HepG2 (cell line): ENCODE results near the gene TTLL10. TPM values are rescaled to one million over a fixed set of nuclear protein-coding genes. Genes with fewer than 3 reads are reported as not detected.

ENCODE experiments used
- ARHGAP35 ChIP-seq: sonication (generic); formaldehyde crosslinking; IDR thresholded peaks from 2 replicates; pipeline ENCODE4 v1.9.0; 2022; ENCODE audit warnings: mild to moderate bottlenecking, inconsistent platforms, moderate library complexity, missing genetic modification reagents, borderline replicate concordance
- ARID4A ChIP-seq: sonication (generic); formaldehyde crosslinking; IDR thresholded peaks from 2 replicates; pipeline ENCODE4 v1.5.0; 2020; ENCODE audit warnings: mild to moderate bottlenecking, missing genetic modification reagents, borderline replicate concordance
- GATAD2A ChIP-seq: IDR thresholded peaks from 2 replicates; pipeline ENCODE4 v1.6.1; 2016
- HIVEP1 ChIP-seq: sonication (generic); formaldehyde crosslinking; IDR thresholded peaks from 2 replicates; pipeline ENCODE4 v1.4.0; 2020; ENCODE audit warnings: mild to moderate bottlenecking, missing genetic modification reagents
- HMG20A ChIP-seq: IDR thresholded peaks from 2 replicates; pipeline ENCODE4 v1.6.1; 2016; ENCODE audit warnings: borderline replicate concordance
- MXD4 ChIP-seq: IDR thresholded peaks from 2 replicates; pipeline ENCODE4 v1.6.1; 2016; ENCODE audit warnings: mild to moderate bottlenecking, missing biosample characterization, missing genetic modification reagents
- SKI ChIP-seq: fragments of 450-650 bp; IDR thresholded peaks from one replicate; pipeline ENCODE4 v1.6.1; 2018; ENCODE audit warnings: mild to moderate bottlenecking; ENCODE audit not compliant: partially characterized antibody
- ZFX ChIP-seq: sonication (generic); formaldehyde crosslinking; IDR thresholded peaks from 2 replicates; pipeline ENCODE4 v1.4.0; 2020; ENCODE audit warnings: mild to moderate bottlenecking, low read depth, missing genetic modification reagents, moderate library complexity
- ZMYM3 ChIP-seq: sonication (generic); formaldehyde crosslinking; IDR thresholded peaks from 2 replicates; pipeline ENCODE4 v1.5.1; 2020; ENCODE audit warnings: mild to moderate bottlenecking, missing genetic modification reagents
- ZNF205 ChIP-seq: IDR thresholded peaks from 2 replicates; pipeline ENCODE4 v1.6.1; 2018; ENCODE audit warnings: missing biosample characterization, missing genetic modification reagents
- ZSCAN21 ChIP-seq: sonication (generic); formaldehyde crosslinking; IDR thresholded peaks from 2 replicates; pipeline ENCODE4 v1.8.0; 2022; ENCODE audit warnings: mild to moderate bottlenecking, missing genetic modification reagents, moderate library complexity, borderline replicate concordance
- polyA plus RNA-seq, 8 experiments: library from polyadenylated mRNA; depleted of rRNA in 3 of 8; stranded (reverse) in 7 of 8; unstranded in 1 of 8; fragments of >200 nt; fragmentation: Illumina TruSeq in 4 of 8; extraction: Trizol in 4 of 8; gene quantifications; 2 replicates each; pipeline versions ENCODE4 v1.2.1 to v1.2.3, GENCODE V29; 2011 to 2016; ENCODE audit warnings: low read depth in 4 of 8, missing spikeins in 1 of 8, mixed read lengths in 1 of 8; ENCODE audit not compliant: insufficient read depth in 1 of 8
- total RNA-seq, 5 experiments: library from RNA; depleted of rRNA; stranded (reverse); fragments of >200 nt; fragmentation: Illumina TruSeq; extraction: Trizol; gene quantifications; 2 replicates each; pipeline ENCODE4 v1.2.3, GENCODE V29; 2016; ENCODE audit warnings: low read depth in 1 of 5
- TF ChIP-seq, protein P1 (sequence below): sonication (generic); formaldehyde crosslinking; conservative IDR thresholded peaks from 2 replicates; pipeline ENCODE4 v1.8.1; 2023; ENCODE audit warnings: missing genetic modification reagents
- TF ChIP-seq, protein P2 (sequence below): sonication (generic); formaldehyde crosslinking; IDR thresholded peaks from 2 replicates; pipeline ENCODE4 v1.5.0; 2020; ENCODE audit warnings: mild to moderate bottlenecking, missing genetic modification reagents
- TF ChIP-seq, protein P3 (sequence below): sonication (generic); formaldehyde crosslinking; IDR thresholded peaks from 2 replicates; pipeline ENCODE4 v1.4.0; 2020; ENCODE audit warnings: missing genetic modification reagents, borderline replicate concordance
- TF ChIP-seq, protein P4 (sequence below): IDR thresholded peaks from 2 replicates; pipeline ENCODE4 v1.6.1; 2018; ENCODE audit warnings: missing genetic modification reagents

Gene TTLL10
- total and polyA plus RNA-seq, 2 of the 13 experiments (the other 11 are each of a cell fraction or from before 2014, with no cell fraction given) = not detected

- TF ChIP-seq, protein P1, sequence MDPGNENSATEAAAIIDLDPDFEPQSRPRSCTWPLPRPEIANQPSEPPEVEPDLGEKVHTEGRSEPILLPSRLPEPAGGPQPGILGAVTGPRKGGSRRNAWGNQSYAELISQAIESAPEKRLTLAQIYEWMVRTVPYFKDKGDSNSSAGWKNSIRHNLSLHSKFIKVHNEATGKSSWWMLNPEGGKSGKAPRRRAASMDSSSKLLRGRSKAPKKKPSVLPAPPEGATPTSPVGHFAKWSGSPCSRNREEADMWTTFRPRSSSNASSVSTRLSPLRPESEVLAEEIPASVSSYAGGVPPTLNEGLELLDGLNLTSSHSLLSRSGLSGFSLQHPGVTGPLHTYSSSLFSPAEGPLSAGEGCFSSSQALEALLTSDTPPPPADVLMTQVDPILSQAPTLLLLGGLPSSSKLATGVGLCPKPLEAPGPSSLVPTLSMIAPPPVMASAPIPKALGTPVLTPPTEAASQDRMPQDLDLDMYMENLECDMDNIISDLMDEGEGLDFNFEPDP (CRISPR knock-in tag) = 0 out of 2 replicates have a peak, but pooled peaks have one; percentile 71
- TF ChIP-seq, protein P2, sequence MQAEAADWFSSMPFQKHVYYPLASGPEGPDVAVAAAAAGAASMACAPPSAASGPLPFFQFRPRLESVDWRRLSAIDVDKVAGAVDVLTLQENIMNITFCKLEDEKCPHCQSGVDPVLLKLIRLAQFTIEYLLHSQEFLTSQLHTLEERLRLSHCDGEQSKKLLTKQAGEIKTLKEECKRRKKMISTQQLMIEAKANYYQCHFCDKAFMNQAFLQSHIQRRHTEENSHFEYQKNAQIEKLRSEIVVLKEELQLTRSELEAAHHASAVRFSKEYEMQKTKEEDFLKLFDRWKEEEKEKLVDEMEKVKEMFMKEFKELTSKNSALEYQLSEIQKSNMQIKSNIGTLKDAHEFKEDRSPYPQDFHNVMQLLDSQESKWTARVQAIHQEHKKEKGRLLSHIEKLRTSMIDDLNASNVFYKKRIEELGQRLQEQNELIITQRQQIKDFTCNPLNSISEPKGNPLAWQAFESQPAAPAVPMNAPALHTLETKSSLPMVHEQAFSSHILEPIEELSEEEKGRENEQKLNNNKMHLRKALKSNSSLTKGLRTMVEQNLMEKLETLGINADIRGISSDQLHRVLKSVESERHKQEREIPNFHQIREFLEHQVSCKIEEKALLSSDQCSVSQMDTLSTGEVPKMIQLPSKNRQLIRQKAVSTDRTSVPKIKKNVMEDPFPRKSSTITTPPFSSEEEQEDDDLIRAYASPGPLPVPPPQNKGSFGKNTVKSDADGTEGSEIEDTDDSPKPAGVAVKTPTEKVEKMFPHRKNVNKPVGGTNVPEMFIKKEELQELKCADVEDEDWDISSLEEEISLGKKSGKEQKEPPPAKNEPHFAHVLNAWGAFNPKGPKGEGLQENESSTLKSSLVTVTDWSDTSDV (CRISPR knock-in tag) = 0 out of 2 replicates have a peak, but pooled peaks have one; percentile 65
- peak; percentile 89 for TF ChIP-seq GATAD2A (CRISPR knock-in tag)
- TF ChIP-seq ZSCAN21 = peak; percentile 88
- peak; percentile 96 for TF ChIP-seq HIVEP1 (CRISPR knock-in tag)
- TF ChIP-seq HMG20A (CRISPR knock-in tag) = peak; percentile 76; the same call in 1 of the 2 replicates
- peak; percentile 71; the same call in 1 of the 2 replicates for TF ChIP-seq ARID4A (CRISPR knock-in tag)
- peak; percentile 83 for TF ChIP-seq ZFX (CRISPR knock-in tag)
- TF ChIP-seq, protein P3, sequence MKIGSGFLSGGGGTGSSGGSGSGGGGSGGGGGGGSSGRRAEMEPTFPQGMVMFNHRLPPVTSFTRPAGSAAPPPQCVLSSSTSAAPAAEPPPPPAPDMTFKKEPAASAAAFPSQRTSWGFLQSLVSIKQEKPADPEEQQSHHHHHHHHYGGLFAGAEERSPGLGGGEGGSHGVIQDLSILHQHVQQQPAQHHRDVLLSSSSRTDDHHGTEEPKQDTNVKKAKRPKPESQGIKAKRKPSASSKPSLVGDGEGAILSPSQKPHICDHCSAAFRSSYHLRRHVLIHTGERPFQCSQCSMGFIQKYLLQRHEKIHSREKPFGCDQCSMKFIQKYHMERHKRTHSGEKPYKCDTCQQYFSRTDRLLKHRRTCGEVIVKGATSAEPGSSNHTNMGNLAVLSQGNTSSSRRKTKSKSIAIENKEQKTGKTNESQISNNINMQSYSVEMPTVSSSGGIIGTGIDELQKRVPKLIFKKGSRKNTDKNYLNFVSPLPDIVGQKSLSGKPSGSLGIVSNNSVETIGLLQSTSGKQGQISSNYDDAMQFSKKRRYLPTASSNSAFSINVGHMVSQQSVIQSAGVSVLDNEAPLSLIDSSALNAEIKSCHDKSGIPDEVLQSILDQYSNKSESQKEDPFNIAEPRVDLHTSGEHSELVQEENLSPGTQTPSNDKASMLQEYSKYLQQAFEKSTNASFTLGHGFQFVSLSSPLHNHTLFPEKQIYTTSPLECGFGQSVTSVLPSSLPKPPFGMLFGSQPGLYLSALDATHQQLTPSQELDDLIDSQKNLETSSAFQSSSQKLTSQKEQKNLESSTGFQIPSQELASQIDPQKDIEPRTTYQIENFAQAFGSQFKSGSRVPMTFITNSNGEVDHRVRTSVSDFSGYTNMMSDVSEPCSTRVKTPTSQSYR (CRISPR knock-in tag) = peak; percentile 58
- TF ChIP-seq, protein P4, sequence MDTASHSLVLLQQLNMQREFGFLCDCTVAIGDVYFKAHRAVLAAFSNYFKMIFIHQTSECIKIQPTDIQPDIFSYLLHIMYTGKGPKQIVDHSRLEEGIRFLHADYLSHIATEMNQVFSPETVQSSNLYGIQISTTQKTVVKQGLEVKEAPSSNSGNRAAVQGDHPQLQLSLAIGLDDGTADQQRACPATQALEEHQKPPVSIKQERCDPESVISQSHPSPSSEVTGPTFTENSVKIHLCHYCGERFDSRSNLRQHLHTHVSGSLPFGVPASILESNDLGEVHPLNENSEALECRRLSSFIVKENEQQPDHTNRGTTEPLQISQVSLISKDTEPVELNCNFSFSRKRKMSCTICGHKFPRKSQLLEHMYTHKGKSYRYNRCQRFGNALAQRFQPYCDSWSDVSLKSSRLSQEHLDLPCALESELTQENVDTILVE (CRISPR knock-in tag) = no peak
- peak; percentile 53; the same call in 1 of the 2 replicates for TF ChIP-seq ZNF205 (CRISPR knock-in tag)
- 0 out of 2 replicates have a peak, but pooled peaks have one; percentile 28 for TF ChIP-seq ZMYM3 (CRISPR knock-in tag)
- 0 out of 2 replicates have a peak, but pooled peaks have one; percentile 15 for TF ChIP-seq ARHGAP35 (CRISPR knock-in tag)
- TF ChIP-seq MXD4 (CRISPR knock-in tag) = peak; percentile 70; the same call in 1 of the 2 replicates
- peak; percentile 36 for TF ChIP-seq SKI
These were observed 64.4 kb downstream of the TTLL10 start (continued) for GRCh38 chr1:1237874-1238701.
